SU-DHL-6 (cell line): ENCODE measurements around the gene WIPF3.

Source experiments
- H2AFZ ChIP-seq: fragments of 200-600 bp; sonication (generic); 2 replicates; pipeline ENCODE4 v1.6.1; 2014; ENCODE audit warnings: low read depth, mild to moderate bottlenecking, moderate library complexity, mixed read lengths, antibody characterized with exemption, low read length; ENCODE audit not compliant: severe bottlenecking
- H3F3A ChIP-seq: fragments of 200-600 bp; shearing (Covaris generic); 2 replicates; pipeline ENCODE4 v1.6.0; 2016; ENCODE audit warnings: antibody characterized with exemption, mild to moderate bottlenecking; ENCODE audit not compliant: insufficient read depth
- H3K27ac ChIP-seq: fragments of 200-600 bp; sonication (generic); 2 replicates; pipeline ENCODE4 v1.5.1; 2016; ENCODE audit warnings: low read depth, mild to moderate bottlenecking, low read length, moderate library complexity, mixed read lengths
- H3K27me3 ChIP-seq: fragments of 200-600 bp; sonication (generic), shearing (Covaris generic); 2 replicates; pipeline ENCODE4 v1.6.0; 2014; ENCODE audit warnings: mild to moderate bottlenecking, low read length
- H3K36me3 ChIP-seq: fragments of 200-600 bp; sonication (generic); 2 replicates; pipeline ENCODE4 v1.6.1; 2014; ENCODE audit warnings: mild to moderate bottlenecking, low read length, mixed read lengths
- H3K4me2 ChIP-seq: fragments of 300-600, 200-600 bp; shearing (Covaris generic), sonication (generic); 2 replicates; pipeline ENCODE4 v1.6.0; 2014; ENCODE audit warnings: low read length, low read depth, mild to moderate bottlenecking; ENCODE audit not compliant: poor library complexity, severe bottlenecking
- H3K4me3 ChIP-seq: fragments of 200-600 bp; sonication (generic); 2 replicates; pipeline ENCODE4 v1.5.1; 2014; ENCODE audit warnings: antibody characterized with exemption, low read length, mild to moderate bottlenecking, mixed read lengths; ENCODE audit not compliant: insufficient read depth, poor library complexity, severe bottlenecking
- H3K79me2 ChIP-seq: fragments of 200-600 bp; sonication (generic); 2 replicates; pipeline ENCODE4 v1.6.1; 2014; ENCODE audit warnings: mild to moderate bottlenecking, low read length, moderate library complexity; ENCODE audit not compliant: insufficient read depth
- H3K9ac ChIP-seq: fragments of 200-600 bp; sonication (generic); 2 replicates; pipeline ENCODE4 v1.7.0; 2014; ENCODE audit warnings: mild to moderate bottlenecking, low read length
- H3K9me2 ChIP-seq: fragments of 200-600 bp; sonication (generic); replicated peaks from 2 replicates; pipeline ENCODE4 v1.6.1; 2014; ENCODE audit warnings: low read length; ENCODE audit not compliant: insufficient read depth
- H3K9me3 ChIP-seq: fragments of 200-600 bp; sonication (generic); 2 replicates; pipeline ENCODE4 v1.6.1; 2014; ENCODE audit warnings: low read length, mixed read lengths; ENCODE audit not compliant: insufficient read depth
- H4K20me1 ChIP-seq: fragments of 200-600 bp; sonication (generic); 2 replicates; pipeline ENCODE4 v1.6.1; 2014; ENCODE audit warnings: low read depth, mild to moderate bottlenecking, antibody characterized with exemption, low read length, moderate library complexity, mixed read lengths
- CTCF ChIP-seq: fragments of 200-600 bp; sonication (generic); IDR thresholded peaks from one replicate; pipeline ENCODE4 v1.5.1; 2017; ENCODE audit warnings: antibody characterized with exemption, mild to moderate bottlenecking, low read length, moderate library complexity; ENCODE audit not compliant: insufficient read depth, poor library complexity, severe bottlenecking
- EZH2phosphoT487 ChIP-seq: fragments of 200-600 bp; sonication (generic), shearing (Covaris generic); conservative IDR thresholded peaks from 2 replicates; pipeline ENCODE4 v1.6.1; 2018; ENCODE audit warnings: mild to moderate bottlenecking, antibody characterized with exemption, low read length, moderate library complexity, mixed read lengths

The WIPF3 gene

DNA sequence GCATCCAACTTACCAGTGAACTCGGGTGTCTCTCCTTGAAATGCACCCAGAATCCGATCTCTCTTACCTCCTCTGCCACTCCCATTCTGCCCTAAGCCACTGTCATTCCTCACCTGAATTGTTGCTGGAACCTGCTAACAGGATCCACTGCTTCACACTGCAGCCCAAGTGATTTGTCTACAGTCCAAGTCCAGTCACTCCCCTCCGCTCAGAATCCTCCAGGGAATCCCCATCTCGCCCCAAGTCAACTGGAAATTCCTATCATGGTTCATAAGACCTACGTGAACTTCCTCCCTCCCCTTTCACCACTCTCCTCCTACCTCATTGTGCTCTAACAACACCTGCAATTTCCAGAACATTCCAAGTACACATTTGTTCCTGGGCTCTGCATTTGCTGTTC, 92.0 kb downstream of the WIPF3 start:
- no peak overlapping the region for H3K4me2 ChIP-seq
- H3K4me3 ChIP-seq = no peak overlapping the region
- H3K27ac ChIP-seq = no peak overlapping the region
- no peaks in the 10 kb centered on the region for H3K79me2 ChIP-seq
- H3F3A ChIP-seq = no peaks in the 10 kb centered on the region
- no peaks in the 10 kb centered on the region for H4K20me1 ChIP-seq
- H2AFZ ChIP-seq = no peak overlapping the region
- H3K9me3 ChIP-seq = no peaks in the 10 kb centered on the region
- H3K9ac ChIP-seq = no peak overlapping the region
- H3K9me2 ChIP-seq = no peaks in the 10 kb centered on the region
- TF ChIP-seq CTCF = no peak
- no peak for TF ChIP-seq EZH2phosphoT487
- H3K27me3 ChIP-seq = peaks cover 3% of the 10 kb centered on the region; the same call in 1 of the 2 replicates
- H3K36me3 ChIP-seq = no peaks in the 10 kb centered on the region

GRCh38 chr7:29900745-29901144, 94.4 kb downstream of the WIPF3 start:
- H3K4me3 ChIP-seq = no peak overlapping the region
- H3K9me3 ChIP-seq = no peaks in the 10 kb centered on the region
- H3K9ac ChIP-seq = no peak overlapping the region
- TF ChIP-seq CTCF = no peak
- no peak for TF ChIP-seq EZH2phosphoT487
- no peak overlapping the region for H3K4me2 ChIP-seq
- no peaks in the 10 kb centered on the region for H4K20me1 ChIP-seq
- H3K9me2 ChIP-seq = no peaks in the 10 kb centered on the region
- no peak overlapping the region for H3K27ac ChIP-seq
- no peak overlapping the region for H2AFZ ChIP-seq
- no peaks in the 10 kb centered on the region for H3K36me3 ChIP-seq
- H3K79me2 ChIP-seq = no peaks in the 10 kb centered on the region
- no peaks in the 10 kb centered on the region for H3F3A ChIP-seq
- peaks cover 3% of the 10 kb centered on the region; the same call in 1 of the 2 replicates for H3K27me3 ChIP-seq

- no peak overlapping the region for H3K9ac ChIP-seq
- no peak overlapping the region for H3K4me3 ChIP-seq
- H2AFZ ChIP-seq = no peak overlapping the region
- peaks cover 3% of the 10 kb centered on the region; the same call in 1 of the 2 replicates for H3K27me3 ChIP-seq
- no peaks in the 10 kb centered on the region for H3K9me2 ChIP-seq
- no peaks in the 10 kb centered on the region for H3K79me2 ChIP-seq
- H3K36me3 ChIP-seq = no peaks in the 10 kb centered on the region
- TF ChIP-seq EZH2phosphoT487 (no peak), CTCF (no peak)
- H4K20me1 ChIP-seq = no peaks in the 10 kb centered on the region
- no peak overlapping the region for H3K4me2 ChIP-seq
- no peak overlapping the region for H3K27ac ChIP-seq
- peaks cover 17% of the 10 kb centered on the region for H3K9me3 ChIP-seq
- H3F3A ChIP-seq = no peaks in the 10 kb centered on the region
Observed at GRCh38 chr7:29906200-29907022, 100.1 kb downstream of the WIPF3 start.
